WTC11 (cell line): Measurements from ENCODE around the gene FBXW9. TPM values are rescaled to one million over a fixed set of nuclear protein-coding genes. Genes with fewer than 3 reads are reported as not detected.
A peak's percentile ranks its signal among the peaks of the same experiment; 100 is the strongest.

Experiments used
- ATAC-seq: fragments of 200-7000 bp; cut with Tn5 transposase; 2 replicates; pipeline ENCODE4 v1.10.0; 2021; ENCODE audit warnings: mild to moderate bottlenecking, moderate library complexity
- CTCF ChIA-PET: fragments of 300-600 bp; sonication (Branson Sonifier 250); formaldehyde crosslinking; loops from one replicate; lab custom pipeline; 2021; ENCODE audit warnings: antibody characterized with exemption; lab: Charles Lee
- POLR2A ChIA-PET: fragments of 350-600 bp; sonication (Branson Sonifier 250); formaldehyde crosslinking; loops from one replicate; lab custom pipeline; 2021; ENCODE audit warnings: antibody characterized with exemption; lab: Charles Lee
- DNase-seq: peaks from one replicate; pipeline ENCODE4 v3.0.0; 2021; ENCODE audit warnings: low spot score
- H3K27ac Mint-ChIP-seq: 2 replicates; pipeline ENCODE4 v1.8.0; 2021; ENCODE audit warnings: mixed read lengths
- H3K27me3 Mint-ChIP-seq: 2 replicates; pipeline ENCODE4 v1.8.0; 2021; ENCODE audit warnings: low read depth, mild to moderate bottlenecking, moderate library complexity, mixed read lengths
- H3K36me3 Mint-ChIP-seq: 2 replicates; pipeline ENCODE4 v1.8.0; 2021; ENCODE audit warnings: mixed read lengths
- H3K4me1 Mint-ChIP-seq: 2 replicates; pipeline ENCODE4 v1.8.0; 2022; ENCODE audit warnings: mixed read lengths
- H3K4me3 Mint-ChIP-seq: 2 replicates; pipeline ENCODE4 v1.8.0; 2021; ENCODE audit warnings: mild to moderate bottlenecking, moderate library complexity, mixed read lengths
- H3K9me3 Mint-ChIP-seq: 2 replicates; pipeline ENCODE4 v1.8.0; 2021; ENCODE audit warnings: mixed read lengths
- AFF4 ChIP-seq: sonication (generic); formaldehyde crosslinking; IDR thresholded peaks from 2 replicates; pipeline ENCODE4 v1.8.1; 2023; ENCODE audit warnings: mild to moderate bottlenecking, missing genetic modification reagents, borderline replicate concordance
- ARID4B ChIP-seq: sonication (generic); formaldehyde crosslinking; IDR thresholded peaks from 2 replicates; pipeline ENCODE4 v1.8.0; 2023; ENCODE audit warnings: missing genetic modification reagents, mild to moderate bottlenecking, borderline replicate concordance
- ATF1 ChIP-seq: sonication (generic); formaldehyde crosslinking; IDR thresholded peaks from 2 replicates; pipeline ENCODE4 v1.8.1; 2023; ENCODE audit warnings: mild to moderate bottlenecking, moderate library complexity, missing genetic modification reagents
- FOXK1 ChIP-seq: sonication (generic); formaldehyde crosslinking; IDR thresholded peaks from 2 replicates; pipeline ENCODE4 v1.8.0; 2022; ENCODE audit warnings: mild to moderate bottlenecking, moderate library complexity, missing genetic modification reagents
- FOXP4 ChIP-seq: sonication (generic); formaldehyde crosslinking; IDR thresholded peaks from 2 replicates; pipeline ENCODE4 v1.8.0; 2022; ENCODE audit warnings: mild to moderate bottlenecking, missing genetic modification reagents
- HMGA2 ChIP-seq: fragments of 250-450 bp; sonication (Bioruptor Pico); IDR thresholded peaks from 2 replicates; pipeline ENCODE4 v1.4.0; 2021; ENCODE audit warnings: mild to moderate bottlenecking, moderate library complexity
- HMGXB4 ChIP-seq: sonication (generic); formaldehyde crosslinking; IDR thresholded peaks from 2 replicates; pipeline ENCODE4 v1.8.1; 2023; ENCODE audit warnings: mild to moderate bottlenecking, moderate library complexity, missing genetic modification reagents
- PRDM15 ChIP-seq: sonication (generic); formaldehyde crosslinking; IDR thresholded peaks from 2 replicates; pipeline ENCODE4 v1.8.0; 2022; ENCODE audit warnings: missing genetic modification reagents
- TP53 ChIP-seq: sonication (generic); formaldehyde crosslinking; IDR thresholded peaks from 2 replicates; pipeline ENCODE4 v1.8.1; 2023; ENCODE audit warnings: mild to moderate bottlenecking, missing genetic modification reagents
- ZBTB43 ChIP-seq: sonication (generic); formaldehyde crosslinking; IDR thresholded peaks from 2 replicates; pipeline ENCODE4 v1.8.1; 2023; ENCODE audit warnings: mild to moderate bottlenecking, missing genetic modification reagents
- ZNF219 ChIP-seq: sonication (generic); formaldehyde crosslinking; IDR thresholded peaks from 2 replicates; pipeline ENCODE4 v1.8.0; 2023; ENCODE audit warnings: missing genetic modification reagents, mild to moderate bottlenecking, borderline replicate concordance
- total RNA-seq: library from RNA; stranded (reverse); gene quantifications from 3 replicates; pipeline ENCODE4 v1.2.3, GENCODE V29; 2021

The FBXW9 gene
- total RNA-seq, 1 experiment from 2014 or later = 15.2 TPM

- no peak for TF ChIP-seq ARID4B (CRISPR knock-in tag)
- TF ChIP-seq ZBTB43 (CRISPR knock-in tag) = no peak
- no peak for TF ChIP-seq ATF1 (CRISPR knock-in tag)
- TF ChIP-seq FOXP4 (CRISPR knock-in tag) = no peak
Observed at GRCh38 chr19:12668346-12668745, 28.1 kb downstream of the FBXW9 start (continued).

GRCh38 chr19:12667731-12668302, 28.6 kb downstream of the FBXW9 start:
- H3K4me3 Mint-ChIP-seq = peak overlapping the region; percentile 98
- H3K36me3 Mint-ChIP-seq = peaks cover 12% of the 10 kb centered on the region
- peaks cover 33% of the 10 kb centered on the region for H3K4me1 Mint-ChIP-seq
- ChIA-PET POLR2A (no interaction called here), CTCF (interaction anchor here (1.8 to 2.9 kb wide), 2 partner anchors 10 to 28 kb away, joined by 6 to 18 read pairs; no protein-coding TSS in a partner anchor)
- no peaks in the 10 kb centered on the region for H3K9me3 Mint-ChIP-seq
- no peak overlapping the region for H3K27ac Mint-ChIP-seq
- no peak for DNase-seq
- no peaks in the 10 kb centered on the region for H3K27me3 Mint-ChIP-seq
- ATAC-seq = no peak
- TF ChIP-seq FOXK1 = no peak
- no peak for TF ChIP-seq HMGA2
- no peak for TF ChIP-seq TP53
- no peak for TF ChIP-seq PRDM15
- no peak for TF ChIP-seq AFF4 (CRISPR knock-in tag)
- TF ChIP-seq HMGXB4 (CRISPR knock-in tag) = no peak
- no peak for TF ChIP-seq ZNF219 (CRISPR knock-in tag)
- no peak for TF ChIP-seq ARID4B (CRISPR knock-in tag)
